HG02870 (cell line): Measurements from ENCODE around the gene GRIN1.
A peak's percentile ranks its signal among the peaks of the same experiment; 100 is the strongest.

ENCODE experiments used
- ATAC-seq: cut with Tn5 transposase; IDR thresholded peaks from one replicate; pipeline ENCODE4 v1.9.1; 2021; ENCODE audit warnings: mild to moderate bottlenecking, moderate library complexity; ENCODE audit not compliant: unreplicated experiment

Gene GRIN1

GRCh38 chr9:137138722-137139467 lies at the start of gene GRIN1:
Gene GRIN1, plus strand, starts transcription at chr9:137139154. Its CDS starts 333 bp downstream, at chr9:137139487.
- ATAC-seq = no peak

- no peak for ATAC-seq
Measured at GRCh38 chr9:137089232-137089947, 49.6 kb upstream of the GRIN1 start.

- peak; percentile 69 for ATAC-seq
Measured at GRCh38 chr9:137095664-137096517, 43.1 kb upstream of the GRIN1 start.

- ATAC-seq = no peak
Measured at GRCh38 chr9:137096785-137097546, 42.0 kb upstream of the GRIN1 start.

GRCh38 chr9:137097761-137098462 lies 41.0 kb upstream of the GRIN1 start:
- no peak for ATAC-seq

GRCh38 chr9:137099231-137099630 lies 39.7 kb upstream of the GRIN1 start:
- ATAC-seq = no peak

- ATAC-seq = no peak
Measured at GRCh38 chr9:137103206-137103999, 35.6 kb upstream of the GRIN1 start.

GRCh38 chr9:137105814-137106661 lies 32.9 kb upstream of the GRIN1 start:
- ATAC-seq = no peak

- no peak for ATAC-seq
Measured at GRCh38 chr9:137106662-137107250, 32.2 kb upstream of the GRIN1 start.

GRCh38 chr9:137107312-137107921 lies 31.5 kb upstream of the GRIN1 start:
- ATAC-seq = no peak

- ATAC-seq = no peak
Measured at GRCh38 chr9:137107982-137108381, 31.0 kb upstream of the GRIN1 start.

GRCh38 chr9:137108608-137109249 lies 30.2 kb upstream of the GRIN1 start:
- no peak for ATAC-seq

- no peak for ATAC-seq
Measured at GRCh38 chr9:137109250-137110146, 29.5 kb upstream of the GRIN1 start.

GRCh38 chr9:137110147-137110910 lies 28.6 kb upstream of the GRIN1 start:
- ATAC-seq = no peak
